HG03575 (cell line): ENCODE results near the gene VPS37D.
"Not testable (repeated sequence)": the region's sequence is repeated elsewhere in the genome, so short reads cannot be mapped to it uniquely, and the experiment has no call there.

ENCODE experiments used
- ATAC-seq: cut with Tn5 transposase; IDR thresholded peaks from one replicate; pipeline ENCODE4 v1.9.1; 2021; ENCODE audit not compliant: unreplicated experiment, insufficient number of reproducible peaks, low FRiP score; ENCODE audit errors: extremely low read depth

The VPS37D gene

GRCh38 chr7:73718438-73718881 lies 50.8 kb downstream of the VPS37D start:
- ATAC-seq = no peak

GRCh38 chr7:73718905-73719805 lies 51.5 kb downstream of the VPS37D start, which contains the start of gene STX1A:
Gene STX1A, minus strand, starts transcription at chr7:73719669. Its CDS starts 38 bp downstream, at chr7:73719631.
- no peak for ATAC-seq

DNA sequence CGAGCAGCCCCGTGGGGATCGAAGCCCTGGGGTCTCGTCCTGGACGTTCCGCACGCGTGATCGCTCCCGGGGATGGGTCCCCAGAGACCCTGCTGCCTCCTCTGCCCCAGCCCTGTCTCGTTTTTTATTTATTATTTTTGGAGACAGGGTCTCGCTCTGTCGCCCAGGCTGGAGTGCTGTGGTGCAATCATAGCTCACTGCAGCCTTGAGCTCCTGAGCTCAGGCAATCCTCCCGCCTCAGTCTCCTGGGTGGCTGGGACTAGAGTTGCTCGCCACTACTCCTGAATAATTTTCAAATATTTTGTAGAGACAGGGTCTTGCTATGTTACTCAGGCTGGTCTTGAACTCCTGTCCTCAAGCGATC lies 52.2 kb downstream of the VPS37D start:
- ATAC-seq = no peak

DNA sequence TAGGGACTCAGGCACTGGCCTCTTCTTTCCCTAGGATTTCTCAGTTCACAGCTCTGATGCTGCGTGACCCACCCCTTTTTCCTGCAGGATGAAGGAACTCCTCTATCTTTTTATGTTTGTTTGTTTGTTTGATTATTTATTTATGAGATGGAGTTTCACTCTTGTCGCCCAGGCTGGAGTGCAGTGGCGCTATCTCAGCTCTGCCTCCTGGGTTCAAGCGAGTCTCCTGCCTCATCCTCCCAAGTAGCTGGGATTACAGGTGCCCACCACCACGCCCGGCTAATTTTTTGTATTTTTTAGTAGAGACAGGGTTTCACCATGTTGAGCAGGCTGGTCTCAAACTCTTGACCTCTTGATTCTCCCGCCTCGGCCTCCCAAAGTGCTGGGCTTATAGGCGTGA lies 52.8 kb downstream of the VPS37D start:
- ATAC-seq = not testable (repeated sequence)

DNA sequence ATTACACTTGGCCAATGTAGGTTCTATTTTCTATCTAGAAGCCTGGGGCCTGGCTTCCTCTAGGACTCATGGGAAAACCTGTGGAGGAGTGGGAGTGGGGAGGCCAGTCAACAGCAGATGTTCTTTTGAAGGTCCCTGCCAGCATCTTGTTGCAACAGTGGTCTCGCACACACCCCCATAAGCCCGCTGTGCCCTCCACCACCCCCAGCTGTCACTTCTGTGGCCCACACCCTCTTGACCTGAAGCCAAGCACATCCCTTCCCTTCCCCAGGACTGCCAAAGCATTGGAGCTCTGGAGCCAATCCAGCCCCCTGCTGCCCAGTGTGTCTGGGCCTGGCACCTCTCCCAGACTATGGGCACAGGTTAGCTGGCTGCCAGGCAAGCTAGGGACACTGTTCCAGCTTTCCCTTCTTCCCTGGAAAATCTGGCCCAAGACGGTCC lies 53.8 kb downstream of the VPS37D start:
- no peak for ATAC-seq
